H1 (cell line): ENCODE data around the gene GRIK2. TPM values are rescaled to one million over a fixed set of nuclear protein-coding genes. Genes with fewer than 3 reads are reported as not detected.

Source experiments
- ASH2L ChIP-seq: fragments of 200-600, 300-600 bp; sonication (generic); IDR thresholded peaks from one replicate; pipeline ENCODE4 v1.7.1; 2017; ENCODE audit warnings: low read length
- BACH1 ChIP-seq: IDR thresholded peaks from 2 replicates; pipeline ENCODE4 v1.6.1; 2012; ENCODE audit warnings: low read length, improper control_type of control experiment
- CEBPB ChIP-seq: IDR thresholded peaks from 2 replicates; pipeline ENCODE4 v1.6.1; 2012; ENCODE audit warnings: low read depth, low read length
- CHD2 ChIP-seq: IDR thresholded peaks from 2 replicates; pipeline ENCODE4 v1.6.1; 2012; ENCODE audit warnings: low read length, improper control_type of control experiment
- CHD7 ChIP-seq: fragments of 300-600 bp; sonication (generic); IDR thresholded peaks from 2 replicates; pipeline ENCODE4 v1.7.1; 2012; ENCODE audit warnings: low read length, moderate library complexity, mild to moderate bottlenecking, inconsistent platforms; ENCODE audit not compliant: insufficient replicate concordance
- EP300 ChIP-seq, 2 experiments: IDR thresholded peaks; 1 replicate in 1 of 2; 2 replicates in 1 of 2; pipeline ENCODE4 v1.6.1; 2011 to 2012; ENCODE audit warnings: low read depth in 2 of 2, low read length in 2 of 2, mild to moderate bottlenecking in 2 of 2, borderline replicate concordance in 1 of 2, inconsistent platforms in 1 of 2, moderate library complexity in 1 of 2
- NANOG ChIP-seq: IDR thresholded peaks from 2 replicates; pipeline ENCODE4 v1.6.1; 2011; ENCODE audit warnings: low read length, low read depth, mild to moderate bottlenecking, inconsistent platforms; ENCODE audit not compliant: insufficient read depth, poor library complexity, severe bottlenecking
- RNF2 ChIP-seq: fragments of 200-900, 300-1000 bp; sonication (generic); IDR thresholded peaks from 2 replicates; pipeline ENCODE4 v1.7.1; 2016; ENCODE audit warnings: borderline replicate concordance, low read depth, mild to moderate bottlenecking, antibody characterized with exemption, low read length; ENCODE audit not compliant: poor library complexity, severe bottlenecking; ENCODE audit errors: missing control alignments
- SIX5 ChIP-seq: IDR thresholded peaks from 2 replicates; pipeline ENCODE4 v1.6.1; 2011; ENCODE audit warnings: mild to moderate bottlenecking, low read depth, low read length
- SP2 ChIP-seq: IDR thresholded peaks from 2 replicates; pipeline ENCODE4 v1.6.1; 2012; ENCODE audit warnings: mild to moderate bottlenecking, low read length, inconsistent platforms
- SP4 ChIP-seq: IDR thresholded peaks from 2 replicates; pipeline ENCODE4 v1.6.1; 2012; ENCODE audit warnings: low read length, inconsistent platforms
- TEAD4 ChIP-seq: IDR thresholded peaks from 2 replicates; pipeline ENCODE4 v1.6.1; 2012; ENCODE audit warnings: low read depth, low read length, inconsistent platforms, mixed read lengths
- polyA plus RNA-seq, 7 experiments: library from polyadenylated mRNA; depleted of rRNA in 3 of 7; stranded (reverse) in 5 of 7; unstranded in 2 of 7; fragments of >200 nt in 5 of 7; fragments of 200-250 nt in 2 of 7; gene quantifications; 1 replicate in 5 of 7; 2 replicates in 1 of 7; 4 replicates in 1 of 7; pipeline versions ENCODE4 v1.2.1 to v1.2.3, GENCODE V29; 2011 to 2013; ENCODE audit warnings: missing spikeins in 2 of 7, mixed read lengths in 2 of 7
- total RNA-seq: library from RNA; stranded (reverse); fragmentation: NEBNext Ultra II Directional; extraction: Animal tissue kit (Norgen Biotek cat#: 25700); gene quantifications from 2 replicates; pipeline ENCODE4 v1.2.1, GENCODE V29; 2021

Gene GRIK2
- total and polyA plus RNA-seq, 2 of the 8 experiments (the other 6 are each of a cell fraction or from before 2014, with no cell fraction given): 1.8 to 2.2 TPM

DNA sequence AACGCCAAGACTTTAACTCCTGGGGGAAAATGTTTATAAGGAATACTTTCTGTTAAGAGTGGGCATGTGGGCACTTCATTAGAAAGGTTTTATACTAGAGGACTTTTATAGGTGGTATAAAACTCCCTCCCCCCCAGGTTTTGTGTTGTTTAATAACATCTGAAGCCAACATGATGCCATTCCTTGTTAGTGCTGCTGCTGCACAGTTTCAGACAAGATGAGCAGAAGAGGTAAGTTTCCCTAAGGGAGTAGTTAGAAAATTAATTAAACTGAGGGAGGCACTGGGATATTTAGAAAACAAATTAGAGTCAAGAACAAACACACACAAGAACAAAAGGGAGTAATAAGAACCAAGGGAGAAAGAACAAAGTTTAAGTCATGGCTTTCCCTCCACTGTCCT, 362.4 kb downstream of the GRIK2 start (continued):
- TF ChIP-seq CHD7: no peak
- TF ChIP-seq TEAD4: no peak
- TF ChIP-seq ASH2L: no peak
- TF ChIP-seq RNF2: no peak
- TF ChIP-seq BACH1: no peak
- no peak for TF ChIP-seq CHD2
- no peak for TF ChIP-seq NANOG
- TF ChIP-seq SP2: no peak
- no peak for TF ChIP-seq EP300 (IDR thresholded peaks at IDR 0.05; ENCODE audit: borderline replicate concordance in 1 of 2, low read depth in 2 of 2, low read length in 2 of 2)
- no peak for TF ChIP-seq SIX5
- no peak for TF ChIP-seq SP4
- no peak for TF ChIP-seq CEBPB
